ENCODE data around the gene APC.

The APC gene

DNA sequence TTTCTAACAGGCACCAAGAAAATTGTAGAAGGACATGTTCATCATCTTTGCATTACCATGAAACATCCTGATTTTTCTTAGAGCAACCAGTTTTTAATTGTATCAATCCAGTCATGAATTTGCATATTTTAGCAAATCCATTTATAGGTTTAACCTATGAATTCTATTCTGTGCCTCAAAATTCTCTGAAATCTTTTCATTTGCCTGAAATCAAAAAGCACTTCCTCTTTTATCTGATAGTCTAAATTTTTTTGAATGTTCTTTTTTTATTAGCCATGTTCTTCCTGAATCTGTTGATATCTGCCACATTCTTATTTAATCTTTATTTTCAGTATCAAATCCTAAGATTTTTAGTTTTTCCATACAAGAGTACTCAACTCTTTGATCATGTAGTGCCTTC, 86.5 kb downstream of the APC start:
- TF ChIP-seq, protein P1, sequence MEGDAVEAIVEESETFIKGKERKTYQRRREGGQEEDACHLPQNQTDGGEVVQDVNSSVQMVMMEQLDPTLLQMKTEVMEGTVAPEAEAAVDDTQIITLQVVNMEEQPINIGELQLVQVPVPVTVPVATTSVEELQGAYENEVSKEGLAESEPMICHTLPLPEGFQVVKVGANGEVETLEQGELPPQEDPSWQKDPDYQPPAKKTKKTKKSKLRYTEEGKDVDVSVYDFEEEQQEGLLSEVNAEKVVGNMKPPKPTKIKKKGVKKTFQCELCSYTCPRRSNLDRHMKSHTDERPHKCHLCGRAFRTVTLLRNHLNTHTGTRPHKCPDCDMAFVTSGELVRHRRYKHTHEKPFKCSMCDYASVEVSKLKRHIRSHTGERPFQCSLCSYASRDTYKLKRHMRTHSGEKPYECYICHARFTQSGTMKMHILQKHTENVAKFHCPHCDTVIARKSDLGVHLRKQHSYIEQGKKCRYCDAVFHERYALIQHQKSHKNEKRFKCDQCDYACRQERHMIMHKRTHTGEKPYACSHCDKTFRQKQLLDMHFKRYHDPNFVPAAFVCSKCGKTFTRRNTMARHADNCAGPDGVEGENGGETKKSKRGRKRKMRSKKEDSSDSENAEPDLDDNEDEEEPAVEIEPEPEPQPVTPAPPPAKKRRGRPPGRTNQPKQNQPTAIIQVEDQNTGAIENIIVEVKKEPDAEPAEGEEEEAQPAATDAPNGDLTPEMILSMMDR (IDR thresholded peaks at IDR 0.05; ENCODE audit: poor library complexity, severe bottlenecking), result no peak
- H3K4me1 ChIP-seq (ENCODE audit: insufficient read depth, poor library complexity, severe bottlenecking), result no peaks in the 10 kb centered on the region
- no peak overlapping the region for H3K4me3 ChIP-seq (ENCODE audit: severe bottlenecking)
- H3K36me3 ChIP-seq (ENCODE audit: low read depth), result peaks cover 65% of the 10 kb centered on the region
- no peak for ATAC-seq (ENCODE audit: low read depth)
- no peaks in the 10 kb centered on the region for H3K27me3 ChIP-seq (ENCODE audit: insufficient read depth, poor library complexity, severe bottlenecking)
- no peak overlapping the region for H3K27ac ChIP-seq (ENCODE audit: poor library complexity, severe bottlenecking)
- DNase-seq (ENCODE audit: low spot score), result no peak
- H3K9me3 ChIP-seq (ENCODE audit: severe bottlenecking), result no peaks in the 10 kb centered on the region

DNA sequence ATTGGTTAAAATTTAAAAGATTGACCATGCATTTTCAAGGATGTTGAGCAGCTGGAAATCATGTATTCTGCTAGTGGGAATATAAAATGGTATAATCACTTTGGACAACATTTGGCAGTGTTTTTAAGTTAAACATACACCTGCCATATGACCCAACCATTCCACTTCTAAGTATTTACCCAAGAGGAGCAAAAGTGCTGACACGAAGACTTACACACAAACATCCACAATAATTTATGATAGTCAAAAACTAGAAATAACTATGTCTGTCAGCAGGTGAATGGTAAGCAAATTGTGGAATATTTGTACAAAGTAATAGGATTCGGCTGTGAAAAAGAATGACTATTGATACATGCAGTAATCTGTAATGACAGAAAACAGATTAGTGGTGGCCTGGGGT, 92.7 kb downstream of the APC start:
- TF ChIP-seq, protein P1 (IDR thresholded peaks at IDR 0.05; ENCODE audit: poor library complexity, severe bottlenecking), result no peak
- Histone ChIP-seq H3K4me3 (ENCODE audit: severe bottlenecking) (no peak overlapping the region), H3K27me3 (ENCODE audit: insufficient read depth, poor library complexity, severe bottlenecking) (no peaks in the 10 kb centered on the region), H3K9me3 (ENCODE audit: severe bottlenecking) (no peaks in the 10 kb centered on the region), H3K36me3 (ENCODE audit: low read depth) (peaks cover 39% of the 10 kb centered on the region), H3K4me1 (ENCODE audit: insufficient read depth, poor library complexity, severe bottlenecking) (no peaks in the 10 kb centered on the region), H3K27ac (ENCODE audit: poor library complexity, severe bottlenecking) (no peak overlapping the region)
- DNase-seq (ENCODE audit: low spot score) (no peak), ATAC-seq (ENCODE audit: low read depth) (no peak)

DNA sequence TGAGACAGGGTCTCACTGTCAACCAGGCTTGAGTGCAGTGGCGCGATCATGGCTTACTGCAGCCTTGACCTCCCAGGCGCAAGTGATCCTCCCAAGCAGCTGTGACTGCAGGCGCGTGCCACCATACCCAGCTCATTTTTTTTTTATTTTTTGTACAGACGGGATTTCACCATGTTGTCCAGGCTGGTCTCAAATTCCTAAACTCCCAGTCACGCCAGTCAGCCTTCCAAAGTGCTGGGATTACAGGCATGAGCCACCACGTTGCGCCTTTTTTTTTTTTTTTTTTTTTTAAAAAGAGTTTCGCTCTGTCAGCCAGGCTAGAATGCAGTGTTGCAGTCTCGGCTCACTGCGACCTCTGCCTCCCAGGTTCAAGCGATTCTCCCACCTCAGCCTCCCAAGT, 96.3 kb downstream of the APC start:
- TF ChIP-seq, protein P1 (IDR thresholded peaks at IDR 0.05; ENCODE audit: poor library complexity, severe bottlenecking), result no peak
- Histone ChIP-seq H3K27ac (ENCODE audit: poor library complexity, severe bottlenecking) (no peak overlapping the region), H3K4me3 (ENCODE audit: severe bottlenecking) (no peak overlapping the region), H3K36me3 (ENCODE audit: low read depth) (peaks cover 32% of the 10 kb centered on the region), H3K4me1 (ENCODE audit: insufficient read depth, poor library complexity, severe bottlenecking) (no peaks in the 10 kb centered on the region), H3K9me3 (ENCODE audit: severe bottlenecking) (no peaks in the 10 kb centered on the region), H3K27me3 (ENCODE audit: insufficient read depth, poor library complexity, severe bottlenecking) (no peaks in the 10 kb centered on the region)
- ATAC-seq (ENCODE audit: low read depth), result no peak
- DNase-seq (ENCODE audit: low spot score), result no peak

DNA sequence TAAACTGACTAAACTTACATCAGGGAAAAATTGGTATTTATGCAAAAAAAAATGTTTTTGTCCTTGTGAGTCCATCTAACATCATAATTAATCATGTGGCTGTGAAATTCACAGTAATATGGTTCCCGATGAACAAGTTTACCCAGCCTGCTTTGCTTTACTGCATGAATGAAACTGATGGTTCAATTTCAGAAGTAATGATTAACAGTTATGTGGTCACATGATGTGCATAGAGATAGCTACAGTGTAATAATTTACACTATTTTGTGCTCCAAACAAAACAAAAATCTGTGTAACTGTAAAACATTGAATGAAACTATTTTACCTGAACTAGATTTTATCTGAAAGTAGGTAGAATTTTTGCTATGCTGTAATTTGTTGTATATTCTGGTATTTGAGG, 106.8 kb downstream of the APC start:
- TF ChIP-seq, protein P1 (IDR thresholded peaks at IDR 0.05; ENCODE audit: poor library complexity, severe bottlenecking), result no peak
- H3K36me3 ChIP-seq (ENCODE audit: low read depth), result no peaks in the 10 kb centered on the region
- H3K27ac ChIP-seq (ENCODE audit: poor library complexity, severe bottlenecking), result no peak overlapping the region
- H3K4me1 ChIP-seq (ENCODE audit: insufficient read depth, poor library complexity, severe bottlenecking), result peaks cover 5% of the 10 kb centered on the region
- ATAC-seq (ENCODE audit: low read depth) (no peak), DNase-seq (ENCODE audit: low spot score) (no peak)
- no peaks in the 10 kb centered on the region for H3K9me3 ChIP-seq (ENCODE audit: severe bottlenecking)
- no peak overlapping the region for H3K4me3 ChIP-seq (ENCODE audit: severe bottlenecking)
- H3K27me3 ChIP-seq (ENCODE audit: insufficient read depth, poor library complexity, severe bottlenecking), result no peaks in the 10 kb centered on the region

DNA sequence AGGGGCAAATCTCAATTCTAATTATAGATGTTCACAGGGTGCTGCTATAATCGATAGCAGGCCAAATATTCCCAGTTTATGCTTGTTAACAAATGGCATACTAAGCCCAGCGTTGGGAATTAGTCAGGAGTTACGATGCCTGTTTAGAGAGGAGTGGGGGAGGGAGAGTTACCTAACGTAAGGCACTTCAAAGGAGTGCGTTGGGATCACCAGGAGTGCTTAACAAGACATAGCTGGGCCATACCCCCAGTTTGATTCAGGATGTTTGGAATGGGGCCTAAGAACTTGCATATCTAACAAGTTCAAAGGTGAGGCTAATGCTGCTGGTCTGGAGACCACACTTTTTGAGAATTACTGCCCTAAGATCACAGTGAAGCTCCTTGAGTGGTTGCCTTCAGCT, 108.9 kb downstream of the APC start:
- no peak for ATAC-seq (ENCODE audit: low read depth)
- Histone ChIP-seq H3K4me3 (ENCODE audit: severe bottlenecking) (no peak overlapping the region), H3K4me1 (ENCODE audit: insufficient read depth, poor library complexity, severe bottlenecking) (peaks cover 5% of the 10 kb centered on the region), H3K9me3 (ENCODE audit: severe bottlenecking) (no peaks in the 10 kb centered on the region), H3K27me3 (ENCODE audit: insufficient read depth, poor library complexity, severe bottlenecking) (no peaks in the 10 kb centered on the region), H3K27ac (ENCODE audit: poor library complexity, severe bottlenecking) (no peak overlapping the region), H3K36me3 (ENCODE audit: low read depth) (no peaks in the 10 kb centered on the region)
- TF ChIP-seq, protein P1 (IDR thresholded peaks at IDR 0.05; ENCODE audit: poor library complexity, severe bottlenecking), result no peak
- no peak for DNase-seq (ENCODE audit: low spot score)
